ENCODE measurements around the gene AFF4. TPM values are rescaled to one million over a fixed set of nuclear protein-coding genes. Genes with fewer than 3 reads are reported as not detected.
A peak's percentile ranks its signal among the peaks of the same experiment; 100 is the strongest.
"Not testable (repeated sequence)": the region's sequence is repeated elsewhere in the genome, so short reads cannot be mapped to it uniquely, and the experiment has no call there.

AFF4 gene
- polyA plus RNA-seq = 49.1 TPM
- long read RNA-seq, donor 1, partial matches to known transcripts = 0 of 1 reads
- long read RNA-seq, donor 1, other reads (novel, unspliced or antisense) = 0 of 1 reads
- long read RNA-seq, donor 2, full-length matches to known transcripts = 2 of 15 reads
- long read RNA-seq, donor 2, partial matches to known transcripts = 13 of 15 reads
- long read RNA-seq, donor 2, other reads (novel, unspliced or antisense) = 0 of 15 reads
- long read RNA-seq, donor 3, full-length matches to known transcripts = 1 of 13 reads
- long read RNA-seq, donor 3, partial matches to known transcripts = 12 of 13 reads
- long read RNA-seq, donor 3, other reads (novel, unspliced or antisense) = 0 of 13 reads
- long read RNA-seq, donor 4 = 0 reads
- long read RNA-seq, donor 5, partial matches to known transcripts = 0 of 1 reads
- long read RNA-seq, donor 5, other reads (novel, unspliced or antisense) = 0 of 1 reads
- long read RNA-seq, donor 6, partial matches to known transcripts = 12 of 15 reads
- long read RNA-seq, donor 6, other reads (novel, unspliced or antisense) = 0 of 15 reads
- long read RNA-seq, donor 7, partial matches to known transcripts = 8 of 8 reads
- long read RNA-seq, donor 7, other reads (novel, unspliced or antisense) = 0 of 8 reads
- long read RNA-seq, donor 8, partial matches to known transcripts = 10 of 13 reads
- long read RNA-seq, donor 8, other reads (novel, unspliced or antisense) = 0 of 13 reads
- long read RNA-seq, donor 9, partial matches to known transcripts = 5 of 6 reads
- long read RNA-seq, donor 9, other reads (novel, unspliced or antisense) = 0 of 6 reads
- long read RNA-seq, donor 10 = 0 reads
- long read RNA-seq, donor 11, partial matches to known transcripts = 7 of 8 reads
- long read RNA-seq, donor 11, other reads (novel, unspliced or antisense) = 0 of 8 reads

DNA sequence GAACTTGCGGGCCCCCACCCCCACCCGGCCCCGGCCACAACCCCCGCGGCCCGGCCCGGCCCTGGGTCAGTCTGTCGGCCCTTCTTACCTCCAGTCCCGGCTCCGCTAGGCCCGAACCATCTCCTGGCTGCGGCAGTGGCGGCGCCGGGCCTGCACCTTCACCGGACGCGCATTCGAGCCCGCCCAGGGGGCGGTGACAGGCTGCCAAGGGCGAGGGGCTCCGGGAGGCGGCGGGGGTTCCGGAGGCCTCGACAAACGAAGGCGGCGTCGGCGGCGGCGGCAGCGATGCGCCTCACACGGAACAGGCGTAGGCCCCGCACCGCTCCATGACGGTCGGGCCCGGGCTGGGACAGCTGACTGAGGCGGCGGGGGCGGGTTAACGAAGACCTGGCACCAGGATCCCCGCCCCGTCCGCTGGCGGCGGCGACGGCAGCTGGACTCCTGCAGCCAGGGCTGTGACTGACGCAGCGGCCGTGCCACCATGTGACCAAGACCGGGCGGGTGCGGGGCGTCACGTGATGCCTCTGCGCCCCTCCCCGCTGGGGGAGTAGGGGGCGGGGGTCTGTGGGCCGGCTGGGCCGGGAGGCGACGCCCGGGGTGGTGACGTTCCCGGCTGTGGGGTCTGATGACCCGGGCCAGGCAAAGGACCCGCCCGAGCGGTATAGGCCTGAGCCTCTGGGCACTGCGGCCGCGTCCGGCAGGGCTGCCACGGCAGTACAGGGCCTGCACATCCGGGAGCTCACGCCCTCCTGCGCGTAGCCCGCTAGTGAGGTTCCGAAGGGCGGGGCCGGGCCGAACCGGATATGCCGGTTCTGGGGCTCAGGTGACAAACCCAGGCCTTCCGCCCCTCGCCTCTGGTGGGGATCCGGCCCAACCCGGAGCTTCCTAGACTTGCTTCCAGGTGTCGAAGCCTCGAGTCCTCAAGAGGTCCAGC, at the start of gene AFF4:
TSS of gene AFF4 (minus strand) at position 464 of the 934 bp plus-strand sequence. CDS start 26,445 bp downstream, outside the sequence.
- H3K27me3 ChIP-seq (ENCODE audit: control insufficient read depth, insufficient read depth, low read length) = no peaks in the 10 kb centered on the region
- peak within 1 kb of the TSS; percentile 78 for H3K4me3 ChIP-seq (ENCODE audit: low read length)
- no peaks in the 10 kb centered on the region for H3K9me3 ChIP-seq (ENCODE audit: control insufficient read depth, low read depth, low read length)
- no peaks in the 10 kb centered on the region for H3K36me3 ChIP-seq (ENCODE audit: control insufficient read depth, insufficient read depth, low read length)
- WGBS (ENCODE audit: insufficient coverage, low lambda C conversion rate) = no CpG with 5 or more reads among the region's 98 CpGs
- peaks cover 5% of the 10 kb centered on the region for H3K4me1 ChIP-seq (ENCODE audit: control insufficient read depth, insufficient read depth, low read length)
- peak; percentile 97 to 98 for DNase-seq
- H3K27ac ChIP-seq (ENCODE audit: low read length) = peak within 1 kb of the TSS; percentile 92

DNA sequence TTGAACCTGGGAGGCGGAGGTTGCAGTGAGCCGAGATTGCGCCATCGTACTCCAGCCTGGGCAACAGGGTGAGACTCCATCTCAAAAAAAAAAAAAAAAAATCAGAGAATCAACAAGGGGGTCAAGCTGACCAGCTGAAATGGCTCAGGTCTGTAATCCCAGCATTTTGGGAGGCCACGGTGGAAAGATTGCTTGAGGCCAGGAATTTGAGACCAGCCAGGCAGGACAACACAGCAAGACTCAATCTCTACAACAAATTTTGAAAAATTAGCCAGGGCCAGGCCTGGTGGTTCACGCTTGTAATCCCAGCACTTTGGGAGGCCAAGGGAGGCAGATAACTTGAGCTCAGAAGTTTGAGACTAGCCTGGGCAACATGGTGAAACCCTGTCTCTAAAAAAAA, 45.0 kb upstream of the AFF4 start:
- not testable (repeated sequence) for H3K27ac ChIP-seq (ENCODE audit: low read length); H3K9me3 ChIP-seq (ENCODE audit: control insufficient read depth, low read depth, low read length); H3K4me3 ChIP-seq (ENCODE audit: low read length); H3K4me1 ChIP-seq (ENCODE audit: control insufficient read depth, insufficient read depth, low read length); DNase-seq; H3K27me3 ChIP-seq (ENCODE audit: control insufficient read depth, insufficient read depth, low read length)
- WGBS (ENCODE audit: insufficient coverage, low lambda C conversion rate) = no CpG with 5 or more reads among the region's 6 CpGs
- peaks cover 18% of the 10 kb centered on the region for H3K36me3 ChIP-seq (ENCODE audit: control insufficient read depth, insufficient read depth, low read length)

- DNase-seq = peak in 1 of 2 donors; percentile 5
- Histone ChIP-seq H3K4me3 (ENCODE audit: low read length) (no peak overlapping the region), H3K36me3 (ENCODE audit: control insufficient read depth, insufficient read depth, low read length) (peaks cover 27% of the 10 kb centered on the region), H3K9me3 (ENCODE audit: control insufficient read depth, low read depth, low read length) (peaks cover 3% of the 10 kb centered on the region), H3K27me3 (ENCODE audit: control insufficient read depth, insufficient read depth, low read length) (no peaks in the 10 kb centered on the region), H3K4me1 (ENCODE audit: control insufficient read depth, insufficient read depth, low read length) (no peaks in the 10 kb centered on the region), H3K27ac (ENCODE audit: low read length) (no peak overlapping the region)
- WGBS (ENCODE audit: insufficient coverage, low lambda C conversion rate) = 83% methylated on average over 1 of the region's 1 CpG
Observed at GRCh38 chr5:133006653-133007052, 43.2 kb upstream of the AFF4 start.

DNA sequence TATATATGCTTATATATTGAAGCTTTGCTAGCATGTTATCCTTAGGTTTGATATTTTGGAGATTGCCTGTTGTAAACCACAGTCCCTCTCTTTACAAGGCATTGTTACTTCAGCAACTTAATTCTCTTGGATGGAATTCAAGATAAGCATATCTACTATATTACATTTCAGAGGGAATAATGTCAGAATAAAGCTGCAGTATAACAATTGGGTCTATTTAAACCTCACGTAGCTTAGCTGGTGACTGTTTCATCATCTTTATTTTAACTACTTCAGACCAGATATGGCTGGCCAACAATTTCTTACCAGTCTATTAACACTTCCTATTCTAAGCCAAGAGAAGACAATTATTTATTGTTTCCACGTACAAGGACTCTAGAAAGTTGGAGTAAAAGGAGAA, 35.8 kb upstream of the AFF4 start:
- DNase-seq = no peak
- no peaks in the 10 kb centered on the region for H3K27me3 ChIP-seq (ENCODE audit: control insufficient read depth, insufficient read depth, low read length)
- H3K27ac ChIP-seq (ENCODE audit: low read length) = no peak overlapping the region
- H3K9me3 ChIP-seq (ENCODE audit: control insufficient read depth, low read depth, low read length) = no peaks in the 10 kb centered on the region
- H3K4me3 ChIP-seq (ENCODE audit: low read length) = no peak overlapping the region
- WGBS (ENCODE audit: insufficient coverage, low lambda C conversion rate) = 100% methylated on average over 1 of the region's 2 CpGs
- no peaks in the 10 kb centered on the region for H3K4me1 ChIP-seq (ENCODE audit: control insufficient read depth, insufficient read depth, low read length)
- H3K36me3 ChIP-seq (ENCODE audit: control insufficient read depth, insufficient read depth, low read length) = peaks cover 19% of the 10 kb centered on the region

- H3K9me3 ChIP-seq (ENCODE audit: control insufficient read depth, low read depth, low read length) = no peaks in the 10 kb centered on the region
- no peaks in the 10 kb centered on the region for H3K27me3 ChIP-seq (ENCODE audit: control insufficient read depth, insufficient read depth, low read length)
- no peak overlapping the region for H3K4me3 ChIP-seq (ENCODE audit: low read length)
- peaks cover 16% of the 10 kb centered on the region for H3K36me3 ChIP-seq (ENCODE audit: control insufficient read depth, insufficient read depth, low read length)
- WGBS (ENCODE audit: insufficient coverage, low lambda C conversion rate) = no CpG with 5 or more reads among the region's 2 CpGs
- no peaks in the 10 kb centered on the region for H3K4me1 ChIP-seq (ENCODE audit: control insufficient read depth, insufficient read depth, low read length)
- no peak for DNase-seq
- no peak overlapping the region for H3K27ac ChIP-seq (ENCODE audit: low read length)
Observed at GRCh38 chr5:132998556-132998955, 35.1 kb upstream of the AFF4 start.

DNA sequence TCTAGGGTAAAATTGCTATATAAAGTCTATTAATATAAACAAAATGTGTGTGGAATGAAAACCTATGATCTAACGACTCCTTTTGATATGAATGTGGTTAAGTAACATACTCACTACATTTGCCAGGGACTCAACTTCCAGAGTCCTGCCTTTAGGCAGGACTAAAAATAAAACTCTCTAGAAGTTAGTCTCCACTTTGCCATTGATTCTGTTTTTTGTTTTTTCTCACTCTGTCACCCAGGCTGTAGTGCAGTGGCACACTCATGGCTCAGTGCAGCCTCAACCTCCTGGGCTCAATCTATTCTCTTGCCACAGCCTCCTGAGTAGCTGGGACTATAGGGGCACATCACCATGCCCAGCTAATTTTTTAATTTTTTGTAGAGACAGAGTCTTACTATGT, 32.9 kb upstream of the AFF4 start:
- Histone ChIP-seq H3K9me3 (ENCODE audit: control insufficient read depth, low read depth, low read length) (no peaks in the 10 kb centered on the region), H3K36me3 (ENCODE audit: control insufficient read depth, insufficient read depth, low read length) (peaks cover 4% of the 10 kb centered on the region), H3K4me1 (ENCODE audit: control insufficient read depth, insufficient read depth, low read length) (no peaks in the 10 kb centered on the region), H3K27me3 (ENCODE audit: control insufficient read depth, insufficient read depth, low read length) (no peaks in the 10 kb centered on the region), H3K4me3 (ENCODE audit: low read length) (no peak overlapping the region), H3K27ac (ENCODE audit: low read length) (no peak overlapping the region)
- WGBS (ENCODE audit: insufficient coverage, low lambda C conversion rate) = 60% methylated on average over 1 of the region's 1 CpG
- no peak for DNase-seq

DNA sequence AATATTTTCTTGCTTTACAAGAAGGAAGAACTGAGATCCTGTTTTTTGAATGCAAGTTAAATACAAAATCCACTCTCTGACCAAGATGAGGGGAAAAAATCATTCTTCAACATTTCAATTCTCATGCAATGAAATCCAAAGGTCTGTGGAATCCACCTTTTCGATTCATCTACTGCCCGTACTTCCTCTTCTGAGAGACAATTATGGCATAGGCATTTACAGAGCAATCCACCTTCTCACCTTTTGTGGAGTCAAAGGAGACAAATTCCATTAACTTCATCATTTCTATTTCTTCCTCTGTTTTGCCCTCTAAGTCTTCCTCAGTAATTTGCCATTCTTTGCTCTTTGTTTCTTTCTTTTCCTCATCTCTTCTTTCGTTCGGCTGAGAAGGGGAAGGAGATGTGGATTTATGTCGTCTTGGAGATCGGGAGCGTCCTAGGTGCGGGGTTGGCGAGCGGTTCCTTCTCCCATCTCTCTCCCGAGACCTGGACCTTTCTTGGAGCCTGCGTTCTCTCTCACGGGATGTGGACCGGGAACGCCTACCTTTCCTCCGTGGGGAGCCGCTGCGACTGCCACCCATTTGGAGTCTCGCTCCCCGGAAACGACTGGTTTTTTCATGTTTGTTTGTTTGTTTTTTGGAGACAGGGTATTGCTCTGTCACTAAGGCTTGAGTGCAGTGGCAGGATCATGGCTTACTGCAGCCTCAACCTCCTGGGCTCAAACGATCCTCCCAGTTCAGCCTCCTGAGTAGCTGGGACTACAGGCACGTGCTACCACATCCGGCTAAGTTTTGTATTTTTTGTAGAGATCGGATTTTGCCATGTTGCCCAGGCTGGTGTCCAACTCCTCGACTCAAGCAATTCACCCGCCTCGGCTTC, 24.3 kb upstream of the AFF4 start:
- Histone ChIP-seq H3K4me3 (ENCODE audit: low read length) (no peak overlapping the region), H3K9me3 (ENCODE audit: control insufficient read depth, low read depth, low read length) (no peaks in the 10 kb centered on the region), H3K27me3 (ENCODE audit: control insufficient read depth, insufficient read depth, low read length) (no peaks in the 10 kb centered on the region), H3K36me3 (ENCODE audit: control insufficient read depth, insufficient read depth, low read length) (no peaks in the 10 kb centered on the region), H3K27ac (ENCODE audit: low read length) (no peak overlapping the region), H3K4me1 (ENCODE audit: control insufficient read depth, insufficient read depth, low read length) (no peaks in the 10 kb centered on the region)
- no peak for DNase-seq
- WGBS (ENCODE audit: insufficient coverage, low lambda C conversion rate) = 93% methylated on average over 3 of the region's 28 CpGs

GRCh38 chr5:132982971-132983370, 19.5 kb upstream of the AFF4 start:
- not testable (repeated sequence) for H3K4me3 ChIP-seq (ENCODE audit: low read length); H3K27me3 ChIP-seq (ENCODE audit: control insufficient read depth, insufficient read depth, low read length); H3K36me3 ChIP-seq (ENCODE audit: control insufficient read depth, insufficient read depth, low read length); H3K27ac ChIP-seq (ENCODE audit: low read length); H3K4me1 ChIP-seq (ENCODE audit: control insufficient read depth, insufficient read depth, low read length); DNase-seq; H3K9me3 ChIP-seq (ENCODE audit: control insufficient read depth, low read depth, low read length)
- no CpG with 5 or more reads among the region's 30 CpGs for WGBS (ENCODE audit: insufficient coverage, low lambda C conversion rate)

DNA sequence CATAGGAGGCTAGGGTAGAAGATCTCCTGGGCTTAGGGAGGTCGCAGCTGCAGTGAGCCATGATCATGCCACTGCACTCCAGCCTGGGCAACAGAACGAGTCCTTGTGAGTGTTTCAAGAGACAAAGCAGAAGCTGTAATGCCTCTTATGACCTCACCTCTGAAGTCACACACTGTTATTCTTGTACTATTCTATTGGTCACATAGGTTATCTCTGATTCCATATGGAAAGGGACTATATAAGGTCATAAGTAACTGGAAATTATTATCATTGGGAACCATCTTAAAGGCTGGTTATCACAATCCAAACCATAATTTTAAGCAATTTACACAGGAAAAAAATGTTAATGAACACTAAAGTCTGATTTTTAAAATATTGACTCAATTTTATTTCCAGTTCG, 17.9 kb upstream of the AFF4 start:
- no peak for DNase-seq
- Histone ChIP-seq H3K4me1 (ENCODE audit: control insufficient read depth, insufficient read depth, low read length) (no peaks in the 10 kb centered on the region), H3K27me3 (ENCODE audit: control insufficient read depth, insufficient read depth, low read length) (no peaks in the 10 kb centered on the region), H3K9me3 (ENCODE audit: control insufficient read depth, low read depth, low read length) (no peaks in the 10 kb centered on the region), H3K27ac (ENCODE audit: low read length) (no peak overlapping the region), H3K36me3 (ENCODE audit: control insufficient read depth, insufficient read depth, low read length) (no peaks in the 10 kb centered on the region), H3K4me3 (ENCODE audit: low read length) (no peak overlapping the region)
- 83% methylated on average over 1 of the region's 3 CpGs for WGBS (ENCODE audit: insufficient coverage, low lambda C conversion rate)

All from large intestine (tissue), 12 donors.